Activated CD4-positive, alpha-beta T cell treated with anti-CD3 and anti-CD28 coated beads, Interleukin-2, Interleukin-4, amounts not matched to agents 100 ng/mL and 50 ng/mL, durations not matched to agents 16 hours and 8 hours (primary cell): ENCODE results near the gene ARSG.
"Not testable (repeated sequence)": the region's sequence is repeated elsewhere in the genome, so short reads cannot be mapped to it uniquely, and the experiment has no call there.

Experiments used
- DNase-seq: peaks from one replicate; pipeline ENCODE4 v3.0.0-alpha.2; 2020; ENCODE audit warnings: low spot score

Gene ARSG

GRCh38 chr17:68398691-68399637 is 107.7 kb downstream of the ARSG start:
- peak; percentile 64 for DNase-seq

- peak; percentile 49 for DNase-seq
Observed at GRCh38 chr17:68399638-68400403, 108.5 kb downstream of the ARSG start.

GRCh38 chr17:68400404-68400735 is 109.1 kb downstream of the ARSG start:
- no peak for DNase-seq

GRCh38 chr17:68401288-68401687 is 110.0 kb downstream of the ARSG start:
- DNase-seq: no peak

- DNase-seq: no peak
Observed at GRCh38 chr17:68403122-68403521, 111.8 kb downstream of the ARSG start.

GRCh38 chr17:68403837-68404236 is 112.5 kb downstream of the ARSG start:
- DNase-seq: not testable (repeated sequence)

GRCh38 chr17:68407656-68408055 is 116.4 kb downstream of the ARSG start:
- DNase-seq: not testable (repeated sequence)

GRCh38 chr17:68413597-68414560 is 122.6 kb downstream of the ARSG start:
- DNase-seq: not testable (repeated sequence)

GRCh38 chr17:68414901-68415300 is 123.6 kb downstream of the ARSG start:
- not testable (repeated sequence) for DNase-seq

- no peak for DNase-seq
Observed at GRCh38 chr17:68417317-68417716, 126.0 kb downstream of the ARSG start.

- no peak for DNase-seq
Observed at GRCh38 chr17:68418876-68419275, 127.6 kb downstream of the ARSG start.

- no peak for DNase-seq
Observed at GRCh38 chr17:68420065-68420464, 128.8 kb downstream of the ARSG start.

- DNase-seq: no peak
Observed at GRCh38 chr17:68421486-68421885, 130.2 kb downstream of the ARSG start.

GRCh38 chr17:68422821-68423220 is 131.5 kb downstream of the ARSG start:
- DNase-seq: no peak

- no peak for DNase-seq
Observed at GRCh38 chr17:68423251-68423650, 132.0 kb downstream of the ARSG start.

GRCh38 chr17:68424203-68424602 is 132.9 kb downstream of the ARSG start:
- no peak for DNase-seq

GRCh38 chr17:68424861-68425260 is 133.6 kb downstream of the ARSG start:
- no peak for DNase-seq

GRCh38 chr17:68425979-68426378 is 134.7 kb downstream of the ARSG start:
- DNase-seq: no peak

- DNase-seq: no peak
Observed at GRCh38 chr17:68427575-68427974, 136.3 kb downstream of the ARSG start.

- DNase-seq: no peak
Observed at GRCh38 chr17:68428498-68429172, 137.3 kb downstream of the ARSG start.

- DNase-seq: no peak
Observed at GRCh38 chr17:68429881-68430280, 138.6 kb downstream of the ARSG start.
